ENCODE measurements around the gene ZNF793.

Gene ZNF793

DNA sequence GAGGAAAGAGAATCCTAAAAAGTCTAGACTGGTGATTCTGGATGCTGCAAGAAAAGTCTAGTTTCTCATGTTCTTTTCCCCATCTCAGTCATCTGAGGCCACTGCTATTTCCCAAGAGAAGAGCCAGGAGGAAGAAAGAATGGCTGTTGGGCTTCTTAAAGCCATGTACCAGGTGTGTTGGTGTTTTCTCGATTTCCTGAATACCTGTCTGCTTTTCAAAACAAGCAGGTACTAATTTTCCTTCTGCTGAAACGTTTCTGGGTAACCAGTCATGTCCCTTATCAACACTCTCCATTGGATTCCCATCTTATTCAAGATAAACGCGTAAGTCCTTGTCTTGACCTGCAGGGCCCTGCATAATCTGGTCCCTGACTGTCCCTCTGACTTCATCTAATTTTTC is 36.5 kb upstream of the ZNF793 start:
- Histone ChIP-seq H3K36me3 (no peaks in the 10 kb centered on the region), H3K27me3 (no peaks in the 10 kb centered on the region), H3K4me3 (ENCODE audit: low read depth in 1 of 2, low read length in 1 of 2) (no peak overlapping the region), H3K4me1 (ENCODE audit: control insufficient read depth in 1 of 2, insufficient read depth in 1 of 2, low read depth in 1 of 2, low read length in 1 of 2) (peaks cover 27 to 29% of the 10 kb centered on the region in 2 experiments), H3K27ac (no peak overlapping the region), H3K9me3 (no peaks in the 10 kb centered on the region)
- TF ChIP-seq CTCF (IDR thresholded peaks at IDR 0.05), result no peak

DNA sequence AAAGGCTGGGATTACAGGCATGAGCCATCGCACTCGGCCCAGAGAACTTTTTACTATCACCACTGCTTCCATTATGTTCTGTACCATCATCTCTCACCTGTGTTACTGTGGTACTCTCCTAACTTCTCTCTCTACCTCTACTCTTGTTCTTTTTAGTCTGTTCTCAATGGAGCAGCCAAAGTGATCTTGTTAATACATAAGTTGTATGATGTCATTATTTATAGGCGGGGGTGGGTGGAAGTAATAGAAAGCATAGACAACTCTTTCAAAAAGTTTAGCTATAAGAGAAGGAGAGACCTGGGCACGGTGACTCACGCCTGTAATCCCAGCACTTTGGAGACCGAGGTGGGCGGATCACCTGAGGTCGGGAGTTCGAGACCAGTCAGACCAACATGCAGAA is 34.6 kb upstream of the ZNF793 start:
- H3K27me3 ChIP-seq, result no peaks in the 10 kb centered on the region
- peaks cover 17 to 19% of the 10 kb centered on the region in 2 experiments for H3K4me1 ChIP-seq (ENCODE audit: control insufficient read depth in 1 of 2, insufficient read depth in 1 of 2, low read depth in 1 of 2, low read length in 1 of 2)
- H3K4me3 ChIP-seq (ENCODE audit: low read depth in 1 of 2, low read length in 1 of 2), result no peak overlapping the region
- no peak for TF ChIP-seq CTCF (IDR thresholded peaks at IDR 0.05)
- H3K36me3 ChIP-seq, result peaks cover 12% of the 10 kb centered on the region
- no peak overlapping the region for H3K27ac ChIP-seq
- no peaks in the 10 kb centered on the region for H3K9me3 ChIP-seq

- H3K27me3 ChIP-seq, result no peaks in the 10 kb centered on the region
- H3K9me3 ChIP-seq, result peaks cover 65% of the 10 kb centered on the region
- H3K4me3 ChIP-seq (ENCODE audit: low read depth in 1 of 2, low read length in 1 of 2), result no peak overlapping the region
- TF ChIP-seq CTCF (IDR thresholded peaks at IDR 0.05), result no peak
- H3K36me3 ChIP-seq, result no peaks in the 10 kb centered on the region
- H3K4me1 ChIP-seq (ENCODE audit: control insufficient read depth in 1 of 2, insufficient read depth in 1 of 2, low read depth in 1 of 2, low read length in 1 of 2), result no peaks in the 10 kb centered on the region
- H3K27ac ChIP-seq, result no peak overlapping the region
These were observed 22.2 kb upstream of the ZNF793 start for GRCh38 chr19:37484406-37485168.

DNA sequence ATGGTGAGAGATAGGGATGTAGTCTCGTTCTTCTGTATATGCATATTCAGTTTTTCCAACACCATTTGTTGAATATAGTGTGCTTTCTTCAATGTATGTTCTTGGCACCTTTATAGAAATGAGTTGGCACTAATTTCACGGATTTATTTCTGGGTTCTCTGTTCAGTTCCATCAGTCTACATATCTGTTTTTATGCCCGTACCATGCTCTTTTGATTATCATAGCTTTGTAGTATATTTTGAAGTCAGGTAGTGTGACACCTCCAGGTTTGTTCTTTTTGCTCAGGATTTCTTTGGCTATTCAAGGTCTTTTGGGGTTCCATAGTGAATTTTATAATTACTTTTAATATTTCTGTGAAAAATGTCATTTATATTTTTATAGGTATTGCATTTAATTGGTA is 14.5 kb upstream of the ZNF793 start:
- peaks cover 27% of the 10 kb centered on the region for H3K9me3 ChIP-seq
- no peak overlapping the region for H3K4me3 ChIP-seq (ENCODE audit: low read depth in 1 of 2, low read length in 1 of 2)
- H3K27ac ChIP-seq, result no peak overlapping the region
- no peaks in the 10 kb centered on the region for H3K4me1 ChIP-seq (ENCODE audit: control insufficient read depth in 1 of 2, insufficient read depth in 1 of 2, low read depth in 1 of 2, low read length in 1 of 2)
- TF ChIP-seq CTCF (IDR thresholded peaks at IDR 0.05), result no peak
- H3K36me3 ChIP-seq, result no peaks in the 10 kb centered on the region
- H3K27me3 ChIP-seq, result no peaks in the 10 kb centered on the region

GRCh38 chr19:37505958-37506386 is 767 bp upstream of the ZNF793 start:
- no peak for TF ChIP-seq CTCF (IDR thresholded peaks at IDR 0.05)
- peaks cover 8% of the 10 kb centered on the region for H3K27me3 ChIP-seq
- H3K4me1 ChIP-seq (ENCODE audit: control insufficient read depth in 1 of 2, insufficient read depth in 1 of 2, low read depth in 1 of 2, low read length in 1 of 2), result peaks cover 14 to 17% of the 10 kb centered on the region in 2 experiments
- no peaks in the 10 kb centered on the region for H3K36me3 ChIP-seq
- peaks cover 28% of the 10 kb centered on the region for H3K9me3 ChIP-seq
- no peak overlapping the region for H3K27ac ChIP-seq
- peak overlapping the region; percentile 43 to 64 for H3K4me3 ChIP-seq (ENCODE audit: low read depth in 1 of 2, low read length in 1 of 2)
